ENCODE results near the gene CYBC1.

The CYBC1 gene

GRCh38 chr17:82408288-82408937, 42.1 kb downstream of the CYBC1 start:
- DNase-seq (ENCODE audit: low spot score), result no peak

- DNase-seq (ENCODE audit: low spot score), result no peak
Observed at GRCh38 chr17:82407255-82407654, 43.3 kb downstream of the CYBC1 start.

GRCh38 chr17:82406131-82406671, 44.4 kb downstream of the CYBC1 start:
- DNase-seq (ENCODE audit: low spot score), result no peak

- DNase-seq (ENCODE audit: low spot score), result no peak
Observed at GRCh38 chr17:82405051-82405450, 45.5 kb downstream of the CYBC1 start.

- DNase-seq (ENCODE audit: low spot score), result no peak
Observed at GRCh38 chr17:82403662-82404660, 46.6 kb downstream of the CYBC1 start.

- no peak for DNase-seq (ENCODE audit: low spot score)
Observed at GRCh38 chr17:82402865-82403264, 47.7 kb downstream of the CYBC1 start.

GRCh38 chr17:82400830-82401229, 49.7 kb downstream of the CYBC1 start:
- peak; percentile 47 for DNase-seq (ENCODE audit: low spot score)

- no peak for DNase-seq (ENCODE audit: low spot score)
Observed at GRCh38 chr17:82400206-82400605, 50.3 kb downstream of the CYBC1 start.

- DNase-seq (ENCODE audit: low spot score), result no peak
Observed at GRCh38 chr17:82399601-82400101, 50.9 kb downstream of the CYBC1 start.

GRCh38 chr17:82399041-82399441, 51.5 kb downstream of the CYBC1 start:
- no peak for DNase-seq (ENCODE audit: low spot score)

GRCh38 chr17:82397449-82398335, 52.9 kb downstream of the CYBC1 start:
- DNase-seq (ENCODE audit: low spot score), result no peak

GRCh38 chr17:82396601-82397435, 53.7 kb downstream of the CYBC1 start:
- DNase-seq (ENCODE audit: low spot score), result no peak

GRCh38 chr17:82394278-82394677, 56.3 kb downstream of the CYBC1 start:
- DNase-seq (ENCODE audit: low spot score), result no peak

- DNase-seq (ENCODE audit: low spot score), result no peak
Observed at GRCh38 chr17:82392941-82393340, 57.6 kb downstream of the CYBC1 start.

Data from CD4-positive, alpha-beta T cell treated with Interleukin-6 at 100 ng/mL for 8 hours (primary cell).